Mucosa of gallbladder (tissue), 1 donor: ENCODE results near the gene FAM200A. TPM values are rescaled to one million over a fixed set of nuclear protein-coding genes. Genes with fewer than 3 reads are reported as not detected.
"Not testable (repeated sequence)": the region's sequence is repeated elsewhere in the genome, so short reads cannot be mapped to it uniquely, and the experiment has no call there.

Experiments
- DNase-seq: peaks from one replicate; pipeline ENCODE4 v3.0.0-alpha.2; 2020; ENCODE audit warnings: low spot score
- total RNA-seq: library from RNA; stranded (reverse); gene quantifications from one replicate; pipeline ENCODE4 v1.2.1, GENCODE V29; 2021
- donor health status: DM: no; HTN: no; CAD: no.

FAM200A gene
- total RNA-seq, 1 donor from 2014 or later = 7.3 TPM

GRCh38 chr7:99559175-99559915 lies 7.4 kb upstream of the FAM200A start:
- no peak for DNase-seq

GRCh38 chr7:99558306-99559174 lies 6.6 kb upstream of the FAM200A start, which contains the start of gene ZNF655:
Gene ZNF655 (plus strand): TSS chr7:99558642. CDS start chr7:99560560, 1,918 bp downstream.
- DNase-seq = peak; percentile 88

GRCh38 chr7:99557940-99558305 lies 6.0 kb upstream of the FAM200A start:
- no peak for DNase-seq

GRCh38 chr7:99557196-99557607 lies 5.3 kb upstream of the FAM200A start:
- DNase-seq = no peak

- DNase-seq = no peak
Measured at GRCh38 chr7:99554939-99555338, 3.0 kb upstream of the FAM200A start.

GRCh38 chr7:99553039-99553438 lies 1.1 kb upstream of the FAM200A start:
- no peak for DNase-seq

- DNase-seq = no peak
Measured at GRCh38 chr7:99551334-99551733, 580 bp downstream of the FAM200A start.

GRCh38 chr7:99549545-99549944 lies 2.4 kb downstream of the FAM200A start:
- not testable (repeated sequence) for DNase-seq

- not testable (repeated sequence) for DNase-seq
Measured at GRCh38 chr7:99545308-99545707, 6.6 kb downstream of the FAM200A start.

- DNase-seq = no peak
Measured at GRCh38 chr7:99543916-99544315, 8.0 kb downstream of the FAM200A start.

GRCh38 chr7:99543081-99543671 lies 8.7 kb downstream of the FAM200A start:
- DNase-seq = no peak

- DNase-seq = no peak
Measured at GRCh38 chr7:99541212-99541611, 10.7 kb downstream of the FAM200A start.

GRCh38 chr7:99540542-99540941 lies 11.4 kb downstream of the FAM200A start:
- no peak for DNase-seq

- DNase-seq = no peak
Measured at GRCh38 chr7:99539213-99539811, 12.6 kb downstream of the FAM200A start.

- DNase-seq = no peak
Measured at GRCh38 chr7:99535667-99536066, 16.2 kb downstream of the FAM200A start.

GRCh38 chr7:99531354-99531765 lies 20.6 kb downstream of the FAM200A start:
- no peak for DNase-seq

GRCh38 chr7:99525713-99526440 lies 26.0 kb downstream of the FAM200A start:
- DNase-seq = no peak

- DNase-seq = no peak
Measured at GRCh38 chr7:99521399-99521798, 30.5 kb downstream of the FAM200A start.

GRCh38 chr7:99514050-99514449 lies 37.9 kb downstream of the FAM200A start:
- DNase-seq = no peak

GRCh38 chr7:99505324-99505662 lies 46.6 kb downstream of the FAM200A start:
- no peak for DNase-seq

GRCh38 chr7:99504603-99505323 lies 47.2 kb downstream of the FAM200A start, which contains the start of gene ZKSCAN5:
Gene ZKSCAN5 (plus strand): TSS chr7:99504662. CDS start chr7:99506045, 1,383 bp downstream.
- peak; percentile 98 for DNase-seq
